Activated CD4-positive, alpha-beta T cell treated with anti-CD3 and anti-CD28 coated beads, Interleukin-2, amount 50 U/mL, for 16 hours (primary cell): Measurements from ENCODE around the gene RALGPS1.

Source experiments
- DNase-seq: peaks from one replicate; pipeline ENCODE4 v3.0.0-alpha.2; 2020

RALGPS1 gene

DNA sequence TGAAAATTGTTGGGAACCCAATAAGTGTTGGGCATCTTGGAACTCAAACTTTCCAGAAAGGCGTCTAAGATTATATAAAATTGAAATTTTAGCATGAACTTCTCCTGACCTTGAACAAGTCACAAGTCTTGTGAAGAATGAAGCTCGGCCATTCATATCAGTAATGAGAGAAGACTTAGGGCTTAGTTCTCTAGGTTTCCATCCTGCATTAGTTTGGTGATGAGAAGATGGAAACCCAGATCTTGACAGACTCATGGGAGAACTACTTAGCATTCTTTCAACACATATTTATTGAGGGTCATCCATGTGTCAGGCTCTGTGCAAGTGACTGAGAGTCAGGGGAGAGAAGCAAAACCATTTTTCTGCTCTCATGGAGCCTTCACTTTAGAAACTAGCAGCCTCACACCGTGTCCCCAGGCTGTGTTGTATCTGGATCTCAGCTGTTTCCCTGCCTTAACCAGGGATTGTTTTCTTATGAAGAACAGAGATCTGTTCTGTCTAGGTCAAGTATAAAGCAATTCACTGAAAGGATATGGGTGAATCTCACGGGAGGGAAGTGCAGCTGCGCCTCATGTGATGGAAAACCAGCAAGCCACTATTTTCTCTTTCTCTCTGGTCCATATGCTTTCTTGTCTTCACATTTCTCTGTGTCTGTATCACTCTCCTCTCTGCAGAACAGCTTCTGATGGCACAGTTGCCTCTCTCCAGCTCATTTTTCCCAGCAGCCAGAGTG lies 353.4 kb downstream of the RALGPS1 start:
- DNase-seq, result no peak

DNA sequence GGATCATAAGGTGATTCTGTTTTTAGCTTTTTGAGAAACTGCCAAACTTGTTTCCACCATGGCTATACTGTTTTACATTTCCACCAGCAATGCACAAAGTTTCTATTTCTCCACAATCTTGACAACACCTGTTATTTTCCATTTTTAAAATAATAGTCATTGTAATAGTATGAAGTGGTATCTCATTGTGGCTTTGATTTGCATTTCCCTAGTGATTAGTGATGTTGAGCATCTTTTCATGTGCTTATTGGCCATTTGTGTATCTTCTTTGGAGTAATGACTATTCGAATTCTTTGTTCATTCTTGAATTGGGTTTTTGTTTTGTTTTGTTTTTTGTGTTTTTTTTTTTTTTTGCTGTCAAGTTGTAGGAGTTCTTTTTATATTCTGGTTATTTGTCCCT lies 354.9 kb downstream of the RALGPS1 start:
- DNase-seq, result no peak
